K562 (cell line): Measurements from ENCODE around the gene GTPBP8. TPM values are rescaled to one million over a fixed set of nuclear protein-coding genes. Genes with fewer than 3 reads are reported as not detected.
A peak's percentile ranks its signal among the peaks of the same experiment; 100 is the strongest.

Source experiments
- C11orf30 ChIP-seq: fragments of 450-650 bp; IDR thresholded peaks from 2 replicates; pipeline ENCODE4 v1.6.1; 2016; ENCODE audit warnings: low read depth, mild to moderate bottlenecking
- CBX3 ChIP-seq, 2 experiments: IDR thresholded peaks; 1 replicate in 1 of 2; 2 replicates in 1 of 2; pipeline ENCODE4 v1.6.1; 2012; ENCODE audit warnings: inconsistent platforms in 2 of 2, low read length in 2 of 2, borderline replicate concordance in 1 of 2, control low read depth in 1 of 2
- EP300 ChIP-seq: IDR thresholded peaks from 2 replicates; pipeline ENCODE4 v1.6.1; 2012; ENCODE audit warnings: low read length, improper control_type of control experiment
- ETV5 ChIP-seq: sonication (generic); formaldehyde crosslinking; IDR thresholded peaks from 2 replicates; pipeline ENCODE4 v1.4.0; 2020; ENCODE audit warnings: low read depth, mild to moderate bottlenecking, missing genetic modification reagents
- HDAC2 ChIP-seq: fragments of 450-650 bp; IDR thresholded peaks from 2 replicates; pipeline ENCODE4 v1.6.1; 2016; ENCODE audit warnings: mild to moderate bottlenecking
- NELFE ChIP-seq: IDR thresholded peaks from 2 replicates; pipeline ENCODE4 v1.6.1; 2011; ENCODE audit warnings: mild to moderate bottlenecking; ENCODE audit not compliant: insufficient read depth, insufficient read length
- NEUROD1 ChIP-seq: fragments of 150-350 bp; IDR thresholded peaks from 2 replicates; pipeline ENCODE4 v1.6.1; 2014; ENCODE audit warnings: borderline replicate concordance, low read length, low read depth; ENCODE audit not compliant: partially characterized antibody
- NFRKB ChIP-seq: fragments of 450-650 bp; IDR thresholded peaks from 2 replicates; pipeline ENCODE4 v1.6.1; 2016; ENCODE audit warnings: low read depth
- NR2C1 ChIP-seq, 2 experiments: fragments of 450-650 bp; IDR thresholded peaks; 2 replicates each; pipeline ENCODE4 v1.6.1; 2017; ENCODE audit warnings: mild to moderate bottlenecking in 2 of 2, antibody characterized with exemption in 1 of 2, inconsistent platforms in 1 of 2, missing compliant biosample characterization in 1 of 2, missing genetic modification characterization in 1 of 2
- POLR2G ChIP-seq: fragments of 200-400 bp; formaldehyde crosslinking; IDR thresholded peaks from 2 replicates; pipeline ENCODE4 v1.6.1; 2017; ENCODE audit warnings: low read depth, mild to moderate bottlenecking, antibody characterized with exemption, low read length, moderate library complexity
- SAFB2 ChIP-seq: fragments of 200-400 bp; formaldehyde crosslinking; IDR thresholded peaks from 2 replicates; pipeline ENCODE4 v1.6.1; 2018; ENCODE audit warnings: borderline replicate concordance, low read length, low read depth, moderate library complexity; ENCODE audit not compliant: severe bottlenecking
- SNIP1 ChIP-seq: fragments of 450-650 bp; IDR thresholded peaks from 2 replicates; pipeline ENCODE4 v1.7.1; 2017; ENCODE audit warnings: low read depth, mild to moderate bottlenecking
- TAF15 ChIP-seq: fragments of 200-400 bp; formaldehyde crosslinking; IDR thresholded peaks from 2 replicates; pipeline ENCODE4 v1.6.1; 2017; ENCODE audit warnings: mild to moderate bottlenecking, low read depth, low read length, moderate library complexity
- TGIF2 ChIP-seq: sonication (generic); formaldehyde crosslinking; IDR thresholded peaks from 2 replicates; pipeline ENCODE4 v1.8.1; 2022; ENCODE audit warnings: mild to moderate bottlenecking, missing genetic modification reagents, moderate library complexity
- ZNF311 ChIP-seq: fragments of 250-450 bp; sonication (Bioruptor Pico); IDR thresholded peaks from 2 replicates; pipeline ENCODE4 v1.4.0; 2020; ENCODE audit warnings: mild to moderate bottlenecking, moderate library complexity
- ZNF644 ChIP-seq: fragments of 200-800 bp; sonication (Bioruptor generic); IDR thresholded peaks from 2 replicates; pipeline ENCODE4 v1.6.1; 2016; ENCODE audit warnings: low read depth, missing genetic modification characterization, missing compliant biosample characterization
- ZZZ3 ChIP-seq: fragments of 450-650 bp; IDR thresholded peaks from 2 replicates; pipeline ENCODE4 v1.6.1; 2016; ENCODE audit warnings: antibody characterized with exemption, mild to moderate bottlenecking, moderate library complexity
- polyA plus RNA-seq, 8 experiments: library from polyadenylated mRNA; depleted of rRNA in 4 of 8; stranded (reverse) in 5 of 8; unstranded in 3 of 8; fragments of >200 nt; fragmentation: Nextera tagmentation in 2 of 8; fragmentation: Illumina TruSeq in 1 of 8; extraction: Ambion mirVana in 2 of 8; extraction: Trizol in 1 of 8; gene quantifications; 2 replicates each; pipeline versions ENCODE4 v1.2.1 to v1.2.3, GENCODE V29; 2011 to 2014; ENCODE audit warnings: inconsistent platforms in 1 of 8, missing spikeins in 1 of 8
- total RNA-seq, 7 experiments: library from RNA; depleted of rRNA in 6 of 7; stranded (reverse); fragments of >200 nt in 6 of 7; fragmentation: Illumina TruSeq in 2 of 7; extraction: Trizol in 2 of 7; gene quantifications; 2 replicates each; pipeline versions ENCODE4 v1.2.1 to v1.2.3, GENCODE V29; 2011 to 2021; ENCODE audit warnings: low replicate concordance in 1 of 7
- TF ChIP-seq, protein P1 (sequence below): IDR thresholded peaks from 2 replicates; pipeline ENCODE4 v1.6.1; 2014; ENCODE audit warnings: antibody characterized with exemption
- TF ChIP-seq, protein P2 (sequence below): IDR thresholded peaks from 2 replicates; pipeline ENCODE4 v1.6.1; 2016; ENCODE audit warnings: missing genetic modification characterization, missing compliant biosample characterization
- TF ChIP-seq, protein P3 (sequence below): sonication (generic); formaldehyde crosslinking; IDR thresholded peaks from 2 replicates; pipeline ENCODE4 v1.8.1; 2022; ENCODE audit warnings: missing genetic modification reagents
- TF ChIP-seq, protein P4 (sequence below), 3 experiments: fragments of 200-800 bp in 1 of 3; sonication (Bioruptor generic) in 1 of 3; sonication (generic) in 1 of 3; formaldehyde crosslinking in 1 of 3; IDR thresholded peaks; 2 replicates each; pipeline versions ENCODE4 v1.6.1 to v1.8.0; 2016 to 2022; ENCODE audit warnings: mild to moderate bottlenecking in 2 of 3, missing compliant biosample characterization in 2 of 3, missing genetic modification characterization in 2 of 3, missing genetic modification reagents in 1 of 3

The GTPBP8 gene
- total and polyA plus RNA-seq, 9 of the 15 experiments (the other 6 are each of a cell fraction or from before 2014, with no cell fraction given) = 14.0 to 33.3 (median 20.8) TPM

DNA sequence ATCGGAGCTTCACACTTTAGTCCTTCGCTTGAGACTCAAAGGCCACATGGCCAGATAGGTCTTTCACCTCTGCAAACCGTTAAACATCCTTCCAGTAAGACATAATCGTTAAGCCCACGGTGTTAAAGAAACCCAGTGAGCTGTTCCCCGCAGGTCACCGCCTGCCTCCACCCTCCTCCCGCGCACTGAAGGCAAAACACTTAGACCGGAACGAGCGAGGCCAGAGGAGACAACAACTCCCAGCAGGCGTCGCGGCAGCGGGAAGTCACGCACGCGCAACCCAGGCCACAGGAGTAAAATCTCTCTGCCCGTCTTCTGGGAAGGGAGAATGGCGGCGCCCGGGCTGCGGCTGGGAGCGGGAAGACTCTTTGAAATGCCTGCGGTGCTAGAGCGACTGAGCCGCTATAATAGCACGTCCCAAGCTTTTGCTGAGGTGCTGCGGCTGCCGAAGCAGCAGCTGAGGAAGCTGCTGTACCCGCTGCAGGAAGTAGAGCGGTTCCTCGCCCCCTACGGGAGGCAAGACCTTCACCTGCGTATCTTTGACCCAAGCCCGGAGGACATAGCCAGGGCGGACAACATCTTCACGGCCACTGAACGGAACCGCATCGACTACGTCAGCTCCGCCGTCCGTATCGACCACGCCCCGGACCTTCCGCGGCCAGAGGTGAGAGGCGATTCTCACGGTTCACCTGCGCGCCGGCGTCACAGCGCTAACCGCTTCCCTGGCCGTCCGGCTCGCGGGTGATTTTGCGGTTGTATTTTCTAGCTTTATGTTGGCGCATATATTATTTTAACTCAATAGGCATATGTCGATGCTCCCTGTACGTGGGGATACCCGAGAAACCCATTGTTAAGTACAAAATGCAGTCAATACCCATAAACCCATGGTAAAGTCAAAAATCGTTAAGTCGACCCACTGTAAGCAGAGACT lies at the start of gene GTPBP8 (continued):
- TF ChIP-seq, protein P1, sequence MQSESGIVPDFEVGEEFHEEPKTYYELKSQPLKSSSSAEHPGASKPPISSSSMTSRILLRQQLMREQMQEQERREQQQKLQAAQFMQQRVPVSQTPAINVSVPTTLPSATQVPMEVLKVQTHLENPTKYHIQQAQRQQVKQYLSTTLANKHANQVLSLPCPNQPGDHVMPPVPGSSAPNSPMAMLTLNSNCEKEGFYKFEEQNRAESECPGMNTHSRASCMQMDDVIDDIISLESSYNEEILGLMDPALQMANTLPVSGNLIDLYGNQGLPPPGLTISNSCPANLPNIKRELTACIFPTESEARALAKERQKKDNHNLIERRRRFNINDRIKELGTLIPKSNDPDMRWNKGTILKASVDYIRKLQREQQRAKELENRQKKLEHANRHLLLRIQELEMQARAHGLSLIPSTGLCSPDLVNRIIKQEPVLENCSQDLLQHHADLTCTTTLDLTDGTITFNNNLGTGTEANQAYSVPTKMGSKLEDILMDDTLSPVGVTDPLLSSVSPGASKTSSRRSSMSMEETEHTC = no peak
- TF ChIP-seq TAF15 (no peak), ETV5 (CRISPR knock-in tag) (peak; percentile 12; the same call in 1 of the 2 replicates), ZNF644 (tag) (no peak), NEUROD1 (peak; percentile 47), NELFE (peak; percentile 14), HDAC2 (peak; percentile 44; the same call in 1 of the 2 replicates), CBX3 (IDR thresholded peaks at IDR 0.05; ENCODE audit: borderline replicate concordance in 1 of 2, low read length in 2 of 2) (0 out of 3 replicates have a peak, but pooled peaks of 1 of the 2 experiments have one; percentile 54), ZNF311 (CRISPR knock-in tag) (no peak), TGIF2 (CRISPR knock-in tag) (no peak), SAFB2 (no peak), ZZZ3 (peak; percentile 66; the same call in 1 of the 2 replicates), SNIP1 (no peak), EP300 (no peak), NR2C1 (IDR thresholded peaks at IDR 0.05) (peak; percentile 72), NR2C1 (tag; IDR thresholded peaks at IDR 0.05) (peak; percentile 77), C11orf30 (peak; percentile 88), NFRKB (peak; percentile 96), POLR2G (peak; percentile 99)
- TF ChIP-seq, protein P2, sequence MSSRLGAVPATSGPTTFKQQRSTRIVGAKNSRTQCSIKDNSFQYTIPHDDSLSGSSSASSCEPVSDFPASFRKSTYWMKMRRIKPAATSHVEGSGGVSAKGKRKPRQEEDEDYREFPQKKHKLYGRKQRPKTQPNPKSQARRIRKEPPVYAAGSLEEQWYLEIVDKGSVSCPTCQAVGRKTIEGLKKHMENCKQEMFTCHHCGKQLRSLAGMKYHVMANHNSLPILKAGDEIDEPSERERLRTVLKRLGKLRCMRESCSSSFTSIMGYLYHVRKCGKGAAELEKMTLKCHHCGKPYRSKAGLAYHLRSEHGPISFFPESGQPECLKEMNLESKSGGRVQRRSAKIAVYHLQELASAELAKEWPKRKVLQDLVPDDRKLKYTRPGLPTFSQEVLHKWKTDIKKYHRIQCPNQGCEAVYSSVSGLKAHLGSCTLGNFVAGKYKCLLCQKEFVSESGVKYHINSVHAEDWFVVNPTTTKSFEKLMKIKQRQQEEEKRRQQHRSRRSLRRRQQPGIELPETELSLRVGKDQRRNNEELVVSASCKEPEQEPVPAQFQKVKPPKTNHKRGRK (tag) = no peak
- TF ChIP-seq, protein P3, sequence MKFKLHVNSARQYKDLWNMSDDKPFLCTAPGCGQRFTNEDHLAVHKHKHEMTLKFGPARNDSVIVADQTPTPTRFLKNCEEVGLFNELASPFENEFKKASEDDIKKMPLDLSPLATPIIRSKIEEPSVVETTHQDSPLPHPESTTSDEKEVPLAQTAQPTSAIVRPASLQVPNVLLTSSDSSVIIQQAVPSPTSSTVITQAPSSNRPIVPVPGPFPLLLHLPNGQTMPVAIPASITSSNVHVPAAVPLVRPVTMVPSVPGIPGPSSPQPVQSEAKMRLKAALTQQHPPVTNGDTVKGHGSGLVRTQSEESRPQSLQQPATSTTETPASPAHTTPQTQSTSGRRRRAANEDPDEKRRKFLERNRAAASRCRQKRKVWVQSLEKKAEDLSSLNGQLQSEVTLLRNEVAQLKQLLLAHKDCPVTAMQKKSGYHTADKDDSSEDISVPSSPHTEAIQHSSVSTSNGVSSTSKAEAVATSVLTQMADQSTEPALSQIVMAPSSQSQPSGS = no peak
- TF ChIP-seq, protein P4, sequence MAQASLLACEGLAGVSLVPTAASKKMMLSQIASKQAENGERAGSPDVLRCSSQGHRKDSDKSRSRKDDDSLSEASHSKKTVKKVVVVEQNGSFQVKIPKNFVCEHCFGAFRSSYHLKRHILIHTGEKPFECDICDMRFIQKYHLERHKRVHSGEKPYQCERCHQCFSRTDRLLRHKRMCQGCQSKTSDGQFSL (CRISPR knock-in tag; IDR thresholded peaks at IDR 0.05) = 0 out of 2 replicates have a peak, but pooled peaks have one; percentile 22
- TF ChIP-seq, protein P4 (tag; IDR thresholded peaks at IDR 0.05) = no peak
